ENCODE data around the gene NOS1. TPM values are rescaled to one million over a fixed set of nuclear protein-coding genes. Genes with fewer than 3 reads are reported as not detected.

NOS1 gene
- total RNA-seq, 1 donor from 2014 or later: 0.26 TPM

GRCh38 chr12:117316336-117316735 lies 45.1 kb downstream of the NOS1 start:
- DNase-seq (ENCODE audit: low read depth): no peak
- no peak for FAIRE-seq
- no peak overlapping the region for H3K4me3 ChIP-seq (ENCODE audit: low read depth, low read length)
- no peaks in the 10 kb centered on the region for H3K27me3 ChIP-seq (ENCODE audit: control insufficient read depth, insufficient read depth, low read length)
- no peaks in the 10 kb centered on the region for H3K36me3 ChIP-seq (ENCODE audit: control insufficient read depth, insufficient read depth, low read length)
- no peak for TF ChIP-seq CTCF (IDR thresholded peaks at IDR 0.05; ENCODE audit: insufficient read depth, low read length, severe bottlenecking)

DNA sequence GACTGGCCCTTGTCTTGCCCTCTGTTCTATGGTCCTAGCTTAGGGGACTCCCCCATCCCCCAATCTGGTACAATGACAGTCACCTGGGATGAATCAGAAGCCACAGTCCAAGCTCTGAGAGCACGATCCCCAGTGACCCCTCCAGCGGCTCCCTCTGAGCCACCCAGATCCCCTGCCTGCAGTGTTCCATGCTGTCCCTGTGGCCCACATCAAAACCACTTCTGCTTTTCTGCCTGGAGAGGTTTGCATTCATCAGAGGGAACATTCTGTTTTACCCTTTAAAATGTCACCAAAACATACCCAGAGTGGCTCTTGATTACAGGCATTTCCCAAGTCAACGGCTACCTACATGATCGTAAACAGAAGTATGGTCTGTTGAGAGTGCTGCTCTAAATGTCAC lies 47.5 kb downstream of the NOS1 start:
- DNase-seq (ENCODE audit: low read depth) (no peak), FAIRE-seq (no peak)
- no peak overlapping the region for H3K4me3 ChIP-seq (ENCODE audit: low read depth, low read length)

GRCh38 chr12:117312770-117313169 lies 48.7 kb downstream of the NOS1 start:
- no peak for DNase-seq (ENCODE audit: low read depth)
- Histone ChIP-seq H3K4me3 (ENCODE audit: low read depth, low read length) (no peak overlapping the region), H3K27me3 (ENCODE audit: control insufficient read depth, insufficient read depth, low read length) (no peaks in the 10 kb centered on the region), H3K36me3 (ENCODE audit: control insufficient read depth, insufficient read depth, low read length) (no peaks in the 10 kb centered on the region)
- no peak for FAIRE-seq
- no peak for TF ChIP-seq CTCF (IDR thresholded peaks at IDR 0.05; ENCODE audit: insufficient read depth, low read length, severe bottlenecking)

More for the DNA sequence above, 47.5 kb downstream of the NOS1 start:
- TF ChIP-seq CTCF (IDR thresholded peaks at IDR 0.05; ENCODE audit: insufficient read depth, low read length, severe bottlenecking): no peak
- H3K36me3 ChIP-seq (ENCODE audit: control insufficient read depth, insufficient read depth, low read length): no peaks in the 10 kb centered on the region
- H3K27me3 ChIP-seq (ENCODE audit: control insufficient read depth, insufficient read depth, low read length): no peaks in the 10 kb centered on the region

DNA sequence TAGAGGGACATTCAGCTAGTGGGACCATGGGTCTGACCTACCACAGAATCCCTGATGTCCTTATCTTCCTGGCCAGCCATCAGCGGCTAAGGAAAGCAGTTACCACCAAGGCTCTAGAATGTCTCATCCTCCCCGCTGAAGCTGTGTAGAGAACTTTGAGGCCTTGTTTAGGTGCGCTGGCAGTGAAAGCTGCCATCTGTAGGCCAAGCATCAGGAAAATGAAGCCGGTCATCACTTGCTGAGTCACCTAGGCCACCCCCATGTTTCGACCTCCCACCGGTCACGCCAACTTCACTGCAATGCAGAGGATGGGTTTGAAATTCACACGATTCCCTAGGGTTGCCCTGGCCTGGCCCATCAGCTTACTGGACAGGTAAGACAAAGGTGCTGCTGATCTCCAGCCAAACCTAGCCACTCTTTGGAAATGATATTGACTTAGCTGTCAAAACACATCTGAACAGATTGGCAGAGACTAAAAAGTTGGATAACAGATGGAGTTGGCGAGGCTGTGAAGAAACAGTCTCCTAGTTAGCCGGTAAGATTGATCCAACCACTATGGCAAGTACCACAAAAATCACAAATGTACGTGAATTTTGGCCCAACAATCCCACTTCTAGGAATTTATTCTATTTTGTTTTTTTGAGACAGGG lies 52.0 kb downstream of the NOS1 start:
- no peak for FAIRE-seq
- no peaks in the 10 kb centered on the region for H3K36me3 ChIP-seq (ENCODE audit: control insufficient read depth, insufficient read depth, low read length)
- no peaks in the 10 kb centered on the region for H3K27me3 ChIP-seq (ENCODE audit: control insufficient read depth, insufficient read depth, low read length)
- no peak overlapping the region for H3K4me3 ChIP-seq (ENCODE audit: low read depth, low read length)
- DNase-seq (ENCODE audit: low read depth): no peak
- TF ChIP-seq CTCF (IDR thresholded peaks at IDR 0.05; ENCODE audit: insufficient read depth, low read length, severe bottlenecking): no peak

GRCh38 chr12:117300174-117300573 lies 61.3 kb downstream of the NOS1 start:
- Histone ChIP-seq H3K36me3 (ENCODE audit: control insufficient read depth, insufficient read depth, low read length) (no peaks in the 10 kb centered on the region), H3K4me3 (ENCODE audit: low read depth, low read length) (no peak overlapping the region), H3K27me3 (ENCODE audit: control insufficient read depth, insufficient read depth, low read length) (no peaks in the 10 kb centered on the region)
- no peak for FAIRE-seq
- DNase-seq (ENCODE audit: low read depth): no peak
- TF ChIP-seq CTCF (IDR thresholded peaks at IDR 0.05; ENCODE audit: insufficient read depth, low read length, severe bottlenecking): no peak

DNA sequence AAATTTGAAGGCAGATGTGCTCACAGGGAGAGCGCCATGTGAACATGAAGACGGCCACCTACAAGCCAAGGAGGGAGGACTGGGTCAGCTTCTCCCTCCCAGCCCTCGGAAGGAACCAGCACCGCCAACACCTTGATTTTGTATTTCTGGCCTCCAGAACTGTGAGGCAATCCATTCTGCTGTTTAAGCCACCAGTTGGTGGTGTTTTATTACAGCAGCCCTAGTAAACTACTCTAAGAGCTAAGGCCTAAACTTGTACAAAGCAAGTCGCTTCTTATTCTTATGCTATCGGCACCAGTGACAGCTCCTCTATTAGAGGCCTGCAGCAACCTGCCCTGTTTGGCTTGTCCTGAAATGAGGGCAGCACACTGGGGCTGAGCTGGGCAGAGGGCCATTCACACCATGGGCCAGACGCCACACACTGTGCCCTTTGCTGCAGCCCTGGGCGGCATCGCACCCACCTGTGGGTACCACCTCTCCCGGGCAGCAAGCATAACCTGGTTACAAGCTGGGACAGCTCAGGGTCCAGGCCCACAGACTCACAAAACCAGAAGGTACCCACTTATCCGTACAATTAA lies 62.7 kb downstream of the NOS1 start:
- H3K4me3 ChIP-seq (ENCODE audit: low read depth, low read length): no peak overlapping the region
- FAIRE-seq: no peak
- H3K27me3 ChIP-seq (ENCODE audit: control insufficient read depth, insufficient read depth, low read length): no peaks in the 10 kb centered on the region
- no peaks in the 10 kb centered on the region for H3K36me3 ChIP-seq (ENCODE audit: control insufficient read depth, insufficient read depth, low read length)
- no peak for DNase-seq (ENCODE audit: low read depth)
- no peak for TF ChIP-seq CTCF (IDR thresholded peaks at IDR 0.05; ENCODE audit: insufficient read depth, low read length, severe bottlenecking)
